SKM-1 treated with dmso at 0.1 percent for 144 hours (cell line): ENCODE data around the gene RPS6KA4.

ENCODE experiments used
- DNase-seq: peaks from one replicate; lab custom pipeline; 2025; ENCODE audit not compliant: unreplicated experiment; lab: John Stamatoyannopoulos, UW

RPS6KA4 gene

DNA sequence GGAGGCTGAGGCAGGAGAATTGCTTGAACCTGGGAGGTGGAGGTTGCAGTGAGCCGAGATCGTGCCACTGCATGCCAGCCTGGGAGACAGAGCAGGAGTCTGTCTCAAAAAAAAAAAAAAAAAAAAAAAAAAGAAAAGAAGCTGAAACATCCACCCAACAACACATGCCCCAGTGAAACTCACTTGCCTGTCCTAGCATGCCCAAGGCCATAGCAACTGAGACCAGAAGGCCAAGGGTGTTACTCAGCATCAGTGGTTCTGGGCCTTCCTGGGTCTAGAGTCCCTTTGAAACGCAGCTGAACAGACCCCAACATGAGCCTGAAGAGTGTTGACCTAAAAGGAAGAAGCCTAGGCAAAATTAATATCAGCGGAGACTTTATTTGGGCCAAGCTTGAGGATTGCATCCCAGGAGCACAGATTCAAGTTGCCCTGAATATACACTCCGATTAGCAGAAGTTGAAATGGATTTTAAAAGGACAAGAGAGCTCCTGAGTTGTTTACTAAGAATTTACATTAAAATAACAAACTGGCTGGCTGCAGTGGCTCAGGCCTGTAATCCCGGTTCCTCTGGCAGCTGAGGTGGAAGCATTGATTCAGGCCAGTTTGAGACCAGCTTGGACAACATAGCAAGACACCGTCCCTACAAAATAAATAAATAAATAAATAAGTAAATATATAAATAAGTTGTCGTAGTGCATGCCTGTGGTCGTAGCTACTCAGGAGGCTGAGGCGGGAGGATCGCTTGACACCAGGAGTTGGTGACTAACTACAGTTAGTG lies 34.1 kb upstream of the RPS6KA4 start:
- no peak for DNase-seq

DNA sequence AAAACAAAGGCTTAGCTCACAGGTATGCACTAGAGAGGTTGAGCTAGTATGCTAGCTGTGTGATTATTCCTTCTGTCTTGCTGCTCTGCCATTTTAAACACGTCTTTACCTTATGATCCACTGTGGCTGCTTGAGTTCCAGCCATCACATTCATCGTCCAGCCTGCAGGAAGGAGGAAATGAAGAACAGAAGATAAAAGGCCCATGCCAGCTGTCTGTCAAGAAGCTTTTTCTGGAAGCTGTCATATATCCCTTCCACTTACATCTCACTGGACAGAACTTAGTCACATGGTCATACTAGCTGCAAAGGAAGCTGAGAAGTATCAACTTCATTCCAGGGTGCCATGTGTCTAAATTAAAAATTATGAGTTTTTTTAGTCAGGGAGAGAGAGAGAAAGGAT lies 31.6 kb upstream of the RPS6KA4 start:
- no peak for DNase-seq

DNA sequence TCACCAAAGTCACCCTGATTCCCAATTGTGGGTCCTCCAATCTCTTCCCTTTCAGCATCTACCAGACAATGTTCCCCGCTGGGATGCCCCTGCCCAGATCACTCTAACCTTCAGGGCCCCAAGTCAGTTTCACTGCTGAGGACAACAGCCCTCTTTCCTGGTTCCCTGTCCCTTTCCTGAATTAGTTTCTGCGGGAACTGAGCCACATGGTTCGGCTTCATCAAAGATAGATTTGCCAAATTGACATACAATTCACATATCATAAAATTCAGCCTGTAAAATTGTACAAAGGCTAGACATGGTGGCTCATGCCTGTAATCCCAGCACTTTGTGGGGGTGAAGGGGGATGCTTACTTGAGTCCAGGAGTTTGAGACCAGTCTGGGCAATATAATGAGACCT lies 31.0 kb upstream of the RPS6KA4 start:
- DNase-seq, result no peak

DNA sequence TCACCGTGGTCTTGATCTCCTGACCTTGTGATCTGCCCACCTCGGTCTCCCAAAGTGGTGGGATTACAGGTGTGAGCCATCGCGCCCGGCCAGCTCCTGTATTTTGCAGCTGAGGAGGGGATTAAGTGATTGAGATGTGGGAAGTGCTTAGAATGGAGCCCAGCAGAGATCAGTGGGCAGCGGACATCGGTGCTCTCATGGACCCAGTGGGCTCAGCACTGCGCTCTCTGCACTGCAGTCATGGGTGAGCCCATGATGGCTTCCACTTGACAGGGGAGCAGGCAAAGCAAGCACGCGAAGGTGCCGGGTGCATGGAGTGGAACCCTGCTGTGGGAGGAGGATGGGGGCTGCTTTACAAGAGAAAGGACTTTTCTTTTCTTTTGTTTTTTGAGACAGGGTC lies 28.1 kb upstream of the RPS6KA4 start:
- DNase-seq, result no peak

DNA sequence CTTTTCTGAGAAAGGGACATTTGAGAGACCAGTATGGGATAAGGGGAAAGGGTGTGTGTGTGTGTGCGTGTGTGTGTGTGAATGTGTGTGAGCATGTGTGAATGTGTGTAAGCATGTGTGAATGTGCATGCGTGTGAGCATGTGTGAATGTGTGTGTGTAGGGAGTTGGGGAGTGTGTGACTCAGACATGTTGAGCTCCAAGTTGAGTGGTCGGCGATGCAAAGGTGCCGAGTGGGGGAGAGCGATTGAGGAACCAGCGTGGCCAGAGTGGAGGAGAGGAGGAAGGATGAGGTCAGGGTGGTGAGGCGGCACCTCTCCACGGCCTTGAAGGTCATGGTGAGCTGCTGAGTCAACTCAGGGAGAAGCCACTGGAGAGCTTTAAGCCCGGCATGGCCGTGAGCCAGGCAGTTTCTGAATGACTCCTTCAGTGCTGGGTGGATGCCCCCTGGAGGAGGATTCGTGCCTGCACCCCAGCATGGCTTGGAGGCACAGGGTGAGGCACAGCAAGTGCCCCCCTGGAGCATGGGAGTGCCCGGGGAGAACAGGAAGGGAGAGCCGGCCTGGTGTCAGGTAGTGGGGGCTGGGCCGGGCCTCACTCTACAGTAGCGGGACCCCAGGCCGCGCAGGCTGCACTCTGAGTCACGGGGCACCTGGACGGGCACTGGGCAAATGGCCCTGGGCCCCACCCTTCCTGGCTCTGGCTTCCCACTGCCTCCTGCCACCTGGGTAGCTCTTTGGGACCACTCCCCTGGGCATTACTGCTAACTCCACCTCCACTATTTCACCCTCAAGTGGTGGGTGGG lies 27.2 kb upstream of the RPS6KA4 start:
- peak; percentile 89 for DNase-seq

DNA sequence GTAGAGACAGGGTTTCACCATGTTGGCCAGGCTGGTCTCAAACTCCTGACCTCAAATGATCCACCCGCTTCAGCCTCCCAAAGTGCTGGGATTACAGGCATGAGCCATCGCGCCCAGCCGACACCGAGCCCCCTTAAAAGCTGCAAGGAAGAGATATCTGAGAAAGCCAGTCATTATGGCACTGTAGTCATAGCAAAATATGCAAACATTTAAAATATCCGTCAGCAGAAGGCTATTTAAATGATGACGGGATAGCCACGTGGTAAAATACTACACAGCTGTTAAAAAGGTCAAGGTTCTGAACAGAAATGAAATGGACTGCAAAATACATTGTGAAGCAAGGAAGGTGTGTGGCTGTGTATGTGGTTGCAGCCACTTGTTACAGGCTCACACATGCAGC lies 25.4 kb upstream of the RPS6KA4 start:
- DNase-seq, result no peak

DNA sequence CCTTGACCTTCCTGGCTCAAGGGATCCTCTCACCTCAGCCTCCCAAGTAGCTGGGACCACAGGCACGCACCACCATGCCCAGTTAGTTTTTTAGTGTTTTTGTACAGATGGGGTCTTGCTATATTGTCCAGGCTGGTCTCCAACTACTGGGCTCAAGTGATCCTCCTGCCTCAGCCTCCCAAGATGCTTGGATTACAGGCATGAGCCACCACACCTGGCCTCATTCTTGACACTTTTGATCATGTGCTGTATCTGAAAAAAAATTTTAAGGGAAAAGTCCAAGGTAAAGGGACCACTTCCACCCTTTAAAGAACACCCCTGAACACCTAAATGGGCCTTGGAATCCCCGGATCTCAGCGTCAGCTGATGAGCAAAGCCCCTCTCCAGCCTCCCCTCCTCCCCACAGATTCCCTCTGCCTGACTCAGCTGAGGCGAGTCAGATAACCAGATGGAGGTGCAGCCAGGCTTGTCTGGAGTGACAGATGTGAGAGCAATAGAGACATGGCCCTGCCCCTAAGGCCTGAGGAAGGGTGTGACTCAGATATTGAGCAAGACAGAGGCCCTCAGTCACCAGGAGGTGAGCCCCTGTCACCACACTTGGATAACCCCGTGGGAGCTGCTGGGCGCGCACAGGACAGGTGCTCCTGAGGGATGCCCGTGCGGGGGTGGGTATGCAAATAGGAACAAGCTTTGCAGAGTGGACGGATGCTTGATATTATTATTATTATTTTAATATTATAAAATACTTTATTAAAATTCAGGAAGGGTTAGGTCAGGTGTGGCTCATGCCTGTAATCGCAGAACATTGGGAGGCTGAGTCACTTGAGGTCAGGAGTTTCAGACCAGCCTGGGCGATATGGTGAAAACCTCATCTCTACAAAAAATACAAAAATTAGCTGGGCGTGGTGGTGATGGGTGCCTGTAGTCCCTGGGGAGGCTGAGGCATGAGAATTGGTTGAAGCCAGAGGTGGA lies 23.9 kb upstream of the RPS6KA4 start:
- peak; percentile 95 for DNase-seq

DNA sequence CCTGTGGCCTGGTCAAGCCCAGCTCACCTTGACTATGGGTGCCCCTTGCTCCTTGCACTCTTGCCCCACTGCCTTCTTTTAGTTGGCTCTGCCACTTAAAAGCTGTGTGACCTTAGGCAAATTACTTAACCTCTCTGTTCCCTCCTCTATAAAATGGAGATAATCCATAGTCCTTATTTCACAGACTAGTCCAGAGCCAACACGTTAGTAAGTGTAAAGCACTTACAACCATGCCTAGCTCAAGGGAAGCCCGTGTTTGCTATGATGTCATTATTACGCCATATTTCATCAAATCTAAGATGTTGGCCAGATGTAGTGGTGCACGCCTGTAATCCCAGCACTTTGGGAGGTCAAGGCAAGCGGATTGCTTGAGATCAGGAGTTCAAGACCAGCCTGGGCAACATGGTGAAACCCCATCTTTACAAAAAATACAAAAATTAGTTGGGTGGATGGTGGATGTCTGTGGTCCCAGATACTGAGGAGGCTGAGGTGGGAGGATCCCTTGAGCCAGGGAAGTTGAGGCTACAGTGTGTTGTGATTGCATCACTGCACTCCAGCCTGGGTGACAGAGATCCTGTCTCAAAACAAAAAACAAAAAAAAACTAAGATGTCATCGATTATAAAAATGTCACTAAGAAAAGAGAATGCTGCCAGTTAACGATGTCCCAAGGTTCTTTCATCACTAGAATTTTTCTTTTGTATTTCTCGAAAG lies 21.3 kb upstream of the RPS6KA4 start:
- DNase-seq, result no peak

DNA sequence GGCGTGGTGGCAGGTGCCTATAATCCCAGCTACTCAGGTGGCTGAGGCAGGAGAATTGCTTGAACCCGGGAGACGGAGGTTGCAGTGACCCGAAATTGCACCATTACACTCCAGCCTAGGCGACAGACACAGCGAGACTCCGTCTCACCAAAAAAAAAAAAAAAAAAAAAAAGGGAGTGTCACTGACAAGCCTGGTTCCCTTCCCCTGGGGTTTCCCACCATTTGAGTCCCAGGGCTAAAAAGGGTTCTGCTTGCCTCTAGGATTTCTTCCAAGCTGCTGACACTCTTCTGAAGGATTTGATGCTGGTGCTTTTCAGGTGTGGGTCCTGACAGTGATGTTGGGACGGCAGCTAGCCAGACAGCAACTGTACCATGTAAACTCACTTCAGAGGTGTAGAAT lies 20.2 kb upstream of the RPS6KA4 start:
- DNase-seq, result no peak

DNA sequence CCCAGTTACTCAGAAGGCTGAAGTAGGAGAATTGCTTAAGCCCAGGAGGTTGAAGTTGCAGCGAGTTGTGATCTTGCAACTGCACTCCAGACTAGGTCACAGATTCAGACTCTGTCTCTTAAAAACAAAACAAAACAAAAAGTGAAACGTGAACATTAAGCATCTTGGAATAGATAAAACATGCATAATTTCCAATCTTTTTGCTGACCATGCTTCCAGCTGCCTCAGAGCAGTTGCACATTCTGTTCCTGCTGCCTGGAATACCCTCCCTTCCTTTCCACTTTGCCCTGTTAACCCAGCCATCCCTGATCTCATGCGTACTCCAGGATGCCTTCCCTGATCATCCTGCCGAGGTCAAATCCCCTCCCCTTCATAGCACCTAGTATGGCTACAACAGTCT lies 19.7 kb upstream of the RPS6KA4 start:
- no peak for DNase-seq

DNA sequence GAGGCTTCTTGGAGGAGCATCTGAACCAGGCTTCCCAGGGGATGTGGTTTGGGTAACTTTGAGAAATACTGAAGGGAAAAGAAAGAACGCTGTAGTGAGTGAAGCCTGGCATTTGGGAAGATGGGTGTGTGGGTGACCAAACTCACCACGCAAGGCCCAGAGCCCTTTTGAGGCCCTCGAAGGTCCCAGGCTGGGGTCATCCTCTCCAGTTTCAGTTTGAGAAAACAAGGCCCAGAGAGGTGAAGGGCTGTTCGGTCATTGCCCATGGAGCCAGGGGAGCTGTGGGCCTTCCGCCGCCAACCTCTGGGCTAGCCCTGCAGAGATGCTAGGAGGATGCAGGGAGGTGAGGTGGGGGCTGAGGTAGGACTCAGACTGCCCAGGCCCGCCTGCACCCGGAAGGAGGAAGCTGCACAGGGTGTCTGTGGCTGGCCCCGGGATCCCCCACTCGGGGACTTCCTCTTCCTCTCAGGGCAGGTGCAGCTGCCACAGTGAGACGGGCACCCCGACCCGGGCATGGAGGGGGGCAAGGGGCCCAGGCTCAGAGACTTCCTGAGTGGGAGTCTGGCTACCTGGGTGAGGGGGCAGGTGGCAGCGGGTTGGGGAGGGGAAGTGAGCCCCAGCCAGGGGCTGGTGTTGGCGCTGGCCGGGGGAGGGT lies 19.1 kb upstream of the RPS6KA4 start, which contains the start of gene CCDC88B:
Gene CCDC88B, plus strand, starts transcription at position 451 of the 655 bp plus-strand sequence. Its CDS starts 63 bp downstream, at position 514.
- DNase-seq, result peak; percentile 76

DNA sequence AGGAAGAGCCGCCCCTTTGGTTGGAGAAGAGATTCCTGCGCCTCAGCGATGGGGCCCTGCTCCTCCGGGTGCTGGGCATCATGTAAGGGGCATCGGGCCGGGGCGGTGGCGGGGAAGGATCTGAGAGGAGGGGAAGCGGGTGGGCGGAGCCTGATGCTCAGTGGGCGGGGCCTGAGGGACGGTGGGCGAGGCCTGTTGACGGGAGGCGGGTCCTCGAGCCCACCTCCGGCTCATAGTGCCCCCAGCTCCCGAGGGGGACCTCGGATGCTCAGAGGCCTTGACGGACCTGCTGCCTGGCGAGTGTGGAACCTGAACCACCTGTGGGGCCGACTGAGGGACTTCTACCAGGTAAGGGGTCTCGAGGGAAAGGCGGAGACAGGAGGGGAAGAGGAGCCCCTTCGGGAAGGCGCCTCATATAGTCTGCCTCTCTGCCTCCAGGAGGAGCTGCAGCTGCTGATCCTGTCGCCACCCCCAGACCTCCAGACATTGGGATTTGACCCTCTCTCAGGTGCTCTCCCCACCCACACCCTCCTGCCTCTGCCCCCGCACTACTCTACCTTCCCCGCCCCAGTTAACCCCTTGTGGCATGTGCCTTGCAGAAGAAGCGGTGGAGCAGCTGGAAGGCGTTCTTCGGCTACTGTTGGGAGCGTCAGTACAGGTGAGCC lies 18.2 kb upstream of the RPS6KA4 start:
- DNase-seq, result peak; percentile 65

DNA sequence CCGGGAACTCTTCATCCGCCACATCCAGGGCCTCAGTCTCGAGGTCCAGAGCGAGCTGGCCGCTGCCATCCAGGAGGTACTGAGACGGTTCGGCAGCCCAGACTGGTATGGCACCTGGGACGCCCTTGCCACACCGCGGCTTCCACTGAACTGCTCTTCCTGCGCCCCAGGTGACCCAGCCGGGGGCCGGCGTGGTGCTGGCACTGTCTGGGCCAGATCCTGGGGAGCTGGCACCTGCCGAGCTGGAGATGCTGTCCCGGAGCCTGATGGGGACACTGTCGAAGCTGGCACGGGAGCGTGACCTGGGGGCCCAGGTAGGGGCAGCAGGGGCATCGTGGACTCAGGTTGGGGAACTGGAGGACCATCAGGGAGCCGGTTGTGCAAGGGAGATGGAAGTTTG lies 17.5 kb upstream of the RPS6KA4 start:
- DNase-seq, result no peak

DNA sequence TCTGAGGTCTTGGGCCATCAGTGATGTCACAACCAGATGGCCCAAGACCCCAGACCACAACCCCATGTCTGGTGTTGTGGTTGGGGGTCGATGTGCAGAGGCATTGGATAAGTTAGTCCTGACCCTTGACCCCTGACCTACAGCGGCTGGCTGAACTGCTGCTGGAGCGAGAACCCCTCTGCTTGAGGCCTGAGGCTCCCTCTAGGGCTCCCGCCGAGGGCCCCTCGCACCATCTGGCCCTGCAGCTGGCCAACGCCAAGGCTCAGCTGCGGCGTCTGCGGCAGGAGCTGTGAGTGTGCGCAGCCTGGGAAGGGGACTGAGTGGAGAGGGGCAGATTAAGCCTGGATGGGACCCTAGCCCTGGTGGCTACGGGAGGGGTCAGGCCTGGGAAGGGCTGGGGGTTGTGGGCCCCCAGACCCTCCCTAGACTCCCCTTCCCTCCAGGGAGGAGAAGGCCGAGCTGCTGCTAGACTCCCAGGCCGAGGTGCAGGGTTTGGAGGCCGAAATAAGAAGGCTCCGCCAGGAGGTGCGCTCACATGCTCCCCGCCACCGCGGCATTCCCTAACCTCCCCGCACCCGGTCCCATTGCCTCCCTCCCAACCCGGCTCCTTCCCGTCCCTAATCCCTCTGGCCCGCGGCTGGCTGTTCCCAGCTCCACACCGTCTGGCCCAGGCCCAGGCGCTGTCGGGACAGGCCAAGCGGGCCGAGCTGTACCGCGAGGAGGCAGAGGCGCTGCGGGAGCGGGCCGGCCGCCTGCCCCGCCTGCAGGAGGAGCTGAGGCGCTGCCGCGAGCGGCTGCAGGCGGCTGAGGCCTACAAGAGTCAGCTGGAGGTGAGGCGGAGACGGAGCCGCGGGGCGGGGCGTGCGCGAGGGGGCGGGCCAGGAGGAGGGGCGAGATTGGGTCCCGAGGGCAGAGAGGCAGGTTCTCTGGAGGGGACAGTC lies 16.8 kb upstream of the RPS6KA4 start:
- peak; percentile 67 for DNase-seq

DNA sequence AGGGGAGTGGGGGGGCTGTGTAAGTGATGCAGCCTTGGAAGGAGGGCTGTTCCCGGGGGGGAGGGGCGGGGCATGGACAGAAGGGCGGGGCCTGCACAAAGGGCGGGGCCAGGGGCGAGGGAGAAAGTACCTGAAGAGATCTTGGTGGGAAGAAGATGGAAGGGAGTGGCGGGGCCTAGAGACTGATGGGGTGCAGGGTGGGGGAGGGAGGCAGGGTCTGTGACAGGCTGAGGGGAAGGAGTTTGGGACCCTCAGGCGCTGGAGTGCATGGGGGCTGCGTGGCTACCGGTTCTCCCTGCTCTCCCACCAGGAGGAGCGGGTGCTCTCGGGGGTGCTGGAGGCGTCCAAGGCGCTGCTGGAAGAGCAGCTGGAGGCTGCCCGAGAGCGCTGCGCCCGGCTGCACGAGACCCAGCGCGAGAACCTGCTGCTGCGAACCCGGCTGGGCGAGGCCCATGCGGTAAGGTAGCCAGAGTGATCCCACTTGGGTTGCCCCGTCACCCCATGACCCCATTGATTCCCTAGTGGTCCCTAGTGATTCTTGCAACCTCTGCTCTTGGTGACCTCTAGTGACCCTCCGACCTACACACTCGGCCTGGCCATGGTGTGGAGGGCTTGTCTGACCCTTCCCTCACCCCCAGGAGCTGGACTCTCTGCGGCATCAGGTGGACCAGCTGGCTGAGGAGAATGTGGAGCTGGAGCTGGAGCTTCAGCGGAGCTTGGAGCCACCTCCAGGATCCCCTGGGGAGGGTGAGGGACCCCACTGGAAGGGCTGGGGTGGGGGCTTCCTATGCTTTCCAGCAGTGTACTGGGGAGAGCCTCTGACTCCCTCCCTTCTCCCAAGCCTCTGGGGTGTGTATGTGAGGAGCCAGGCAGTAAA lies 15.9 kb upstream of the RPS6KA4 start:
- DNase-seq, result no peak

DNA sequence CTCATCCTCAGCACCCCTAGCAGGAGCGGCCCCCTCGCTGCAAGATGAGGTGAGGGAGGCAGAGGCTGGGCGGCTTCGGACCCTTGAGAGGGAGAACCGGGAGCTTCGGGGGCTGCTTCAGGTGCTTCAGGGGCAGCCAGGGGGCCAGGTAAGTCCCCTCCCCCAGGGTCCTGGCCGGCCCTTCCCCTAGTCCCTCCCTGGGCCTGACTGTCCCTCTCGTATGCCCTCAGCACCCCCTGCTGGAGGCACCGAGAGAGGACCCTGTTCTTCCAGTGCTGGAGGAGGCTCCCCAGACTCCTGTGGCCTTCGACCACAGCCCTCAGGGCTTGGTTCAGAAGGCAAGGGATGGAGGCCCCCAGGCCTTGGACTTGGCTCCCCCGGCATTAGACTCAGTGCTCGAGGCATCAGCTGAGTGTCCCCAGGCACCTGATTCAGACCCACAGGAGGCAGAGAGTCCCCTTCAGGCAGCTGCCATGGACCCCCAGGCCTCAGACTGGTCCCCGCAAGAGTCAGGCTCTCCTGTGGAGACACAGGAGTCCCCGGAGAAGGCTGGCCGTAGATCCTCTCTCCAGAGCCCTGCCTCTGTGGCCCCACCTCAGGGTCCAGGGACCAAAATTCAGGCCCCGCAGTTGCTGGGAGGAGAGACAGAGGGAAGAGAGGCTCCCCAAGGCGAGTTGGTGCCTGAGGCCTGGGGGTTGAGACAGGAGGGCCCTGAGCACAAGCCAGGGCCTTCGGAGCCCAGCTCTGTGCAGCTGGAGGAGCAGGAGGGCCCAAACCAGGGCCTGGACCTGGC lies 15.0 kb upstream of the RPS6KA4 start:
- DNase-seq, result no peak

DNA sequence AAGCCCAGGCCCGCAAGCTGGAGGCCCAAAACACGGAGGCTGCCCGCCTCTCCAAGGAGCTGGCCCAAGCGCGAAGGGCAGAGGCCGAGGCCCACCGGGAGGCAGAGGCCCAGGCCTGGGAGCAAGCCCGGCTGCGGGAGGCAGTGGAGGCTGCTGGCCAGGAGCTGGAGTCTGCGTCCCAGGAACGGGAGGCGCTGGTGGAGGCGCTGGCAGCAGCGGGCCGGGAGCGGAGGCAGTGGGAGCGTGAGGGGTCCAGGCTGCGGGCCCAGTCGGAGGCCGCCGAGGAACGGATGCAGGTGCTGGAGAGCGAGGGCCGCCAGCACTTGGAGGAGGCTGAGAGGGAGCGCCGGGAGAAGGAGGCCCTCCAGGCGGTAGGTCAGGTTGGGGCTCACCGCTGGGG lies 14.2 kb upstream of the RPS6KA4 start:
- DNase-seq, result no peak
